ENCODE results near the gene S1PR5. TPM values are rescaled to one million over a fixed set of nuclear protein-coding genes. Genes with fewer than 3 reads are reported as not detected.

Gene S1PR5
- total RNA-seq, 2 donors from 2014 or later = 3.4 to 17.0 TPM

- Histone ChIP-seq H3K4me1 (replicated peaks) (no peaks in the 10 kb centered on the region), H3K36me3 (no peaks in the 10 kb centered on the region), H3K4me3 (no peak overlapping the region), H3K27me3 (replicated peaks; ENCODE audit: insufficient read depth) (no peaks in the 10 kb centered on the region), H3K27ac (no peak overlapping the region), H3K9me3 (no peaks in the 10 kb centered on the region)
- no peak for TF ChIP-seq POLR2AphosphoS5 (IDR thresholded peaks at IDR 0.05)
- TF ChIP-seq POLR2A (IDR thresholded peaks at IDR 0.05) = no peak
- TF ChIP-seq CTCF (IDR thresholded peaks at IDR 0.05) = no peak
- intact Hi-C loops (cut with DNase I) = no loop called here
- 72% methylated on average over 5 of the region's 5 CpGs for WGBS
- no peak for DNase-seq (ENCODE audit: low spot score)
Measured at GRCh38 chr19:10473192-10473591, 44.1 kb downstream of the S1PR5 start.

- H3K36me3 ChIP-seq = peaks cover 0 to 4% of the 10 kb centered on the region in 2 donors
- H3K4me1 ChIP-seq (replicated peaks) = no peaks in the 10 kb centered on the region
- intact Hi-C loops (cut with DNase I) = no loop called here
- no peak for TF ChIP-seq POLR2A (IDR thresholded peaks at IDR 0.05)
- no peak for TF ChIP-seq POLR2AphosphoS5 (IDR thresholded peaks at IDR 0.05)
- peak in 2 of 4 experiments; percentile 14 to 17 for TF ChIP-seq CTCF (IDR thresholded peaks at IDR 0.05)
- no peak overlapping the region for H3K27ac ChIP-seq
- no peaks in the 10 kb centered on the region for H3K9me3 ChIP-seq
- no peaks in the 10 kb centered on the region for H3K27me3 ChIP-seq (replicated peaks; ENCODE audit: insufficient read depth)
- no peak overlapping the region for H3K4me3 ChIP-seq
- DNase-seq (ENCODE audit: low spot score) = no peak
- WGBS = 34% methylated on average over 6 of the region's 6 CpGs
Measured at GRCh38 chr19:10471909-10472308, 45.3 kb downstream of the S1PR5 start.

GRCh38 chr19:10468133-10468532 lies 49.1 kb downstream of the S1PR5 start:
- Histone ChIP-seq H3K4me3 (no peak overlapping the region), H3K27ac (no peak overlapping the region), H3K27me3 (replicated peaks; ENCODE audit: insufficient read depth) (no peaks in the 10 kb centered on the region), H3K36me3 (peaks cover 0 to 4% of the 10 kb centered on the region in 2 donors), H3K4me1 (replicated peaks) (no peaks in the 10 kb centered on the region), H3K9me3 (no peaks in the 10 kb centered on the region)
- DNase-seq (ENCODE audit: low spot score) = no peak
- intact Hi-C loops (cut with DNase I) = no loop called here
- TF ChIP-seq CTCF (IDR thresholded peaks at IDR 0.05) (no peak), POLR2AphosphoS5 (IDR thresholded peaks at IDR 0.05) (no peak), POLR2A (IDR thresholded peaks at IDR 0.05) (no peak)
- WGBS = 83% methylated on average over 12 of the region's 12 CpGs

- Histone ChIP-seq H3K4me1 (replicated peaks) (no peaks in the 10 kb centered on the region), H3K36me3 (peaks cover 0 to 4% of the 10 kb centered on the region in 2 donors), H3K9me3 (no peaks in the 10 kb centered on the region), H3K27me3 (replicated peaks; ENCODE audit: insufficient read depth) (no peaks in the 10 kb centered on the region), H3K4me3 (no peak overlapping the region), H3K27ac (no peak overlapping the region)
- no peak for DNase-seq (ENCODE audit: low spot score)
- TF ChIP-seq POLR2A (IDR thresholded peaks at IDR 0.05) (no peak), CTCF (IDR thresholded peaks at IDR 0.05) (no peak), POLR2AphosphoS5 (IDR thresholded peaks at IDR 0.05) (no peak)
- intact Hi-C loops (cut with DNase I) = no loop called here
- 81% methylated on average over 20 of the region's 20 CpGs for WGBS
Measured at GRCh38 chr19:10467104-10467706, 50.0 kb downstream of the S1PR5 start.

GRCh38 chr19:10464456-10464855 lies 52.8 kb downstream of the S1PR5 start:
- Histone ChIP-seq H3K4me3 (no peak overlapping the region), H3K9me3 (no peaks in the 10 kb centered on the region), H3K27me3 (replicated peaks; ENCODE audit: insufficient read depth) (no peaks in the 10 kb centered on the region), H3K4me1 (replicated peaks) (no peaks in the 10 kb centered on the region), H3K36me3 (peaks cover 0 to 4% of the 10 kb centered on the region in 2 donors), H3K27ac (no peak overlapping the region)
- TF ChIP-seq CTCF (IDR thresholded peaks at IDR 0.05) = no peak
- no peak for TF ChIP-seq POLR2A (IDR thresholded peaks at IDR 0.05)
- TF ChIP-seq POLR2AphosphoS5 (IDR thresholded peaks at IDR 0.05) = no peak
- DNase-seq (ENCODE audit: low spot score) = no peak
- intact Hi-C loops (cut with DNase I) = no loop called here
- WGBS = 81% methylated on average over 5 of the region's 5 CpGs

Measured in prostate gland (tissue), 2 donors.